ENCODE data around the gene TOX3. TPM values are rescaled to one million over a fixed set of nuclear protein-coding genes. Genes with fewer than 3 reads are reported as not detected.

TOX3 gene
- total and polyA plus RNA-seq, 2 donors (not counting 1 experiment from before 2014, with no cell fraction given): not detected

DNA sequence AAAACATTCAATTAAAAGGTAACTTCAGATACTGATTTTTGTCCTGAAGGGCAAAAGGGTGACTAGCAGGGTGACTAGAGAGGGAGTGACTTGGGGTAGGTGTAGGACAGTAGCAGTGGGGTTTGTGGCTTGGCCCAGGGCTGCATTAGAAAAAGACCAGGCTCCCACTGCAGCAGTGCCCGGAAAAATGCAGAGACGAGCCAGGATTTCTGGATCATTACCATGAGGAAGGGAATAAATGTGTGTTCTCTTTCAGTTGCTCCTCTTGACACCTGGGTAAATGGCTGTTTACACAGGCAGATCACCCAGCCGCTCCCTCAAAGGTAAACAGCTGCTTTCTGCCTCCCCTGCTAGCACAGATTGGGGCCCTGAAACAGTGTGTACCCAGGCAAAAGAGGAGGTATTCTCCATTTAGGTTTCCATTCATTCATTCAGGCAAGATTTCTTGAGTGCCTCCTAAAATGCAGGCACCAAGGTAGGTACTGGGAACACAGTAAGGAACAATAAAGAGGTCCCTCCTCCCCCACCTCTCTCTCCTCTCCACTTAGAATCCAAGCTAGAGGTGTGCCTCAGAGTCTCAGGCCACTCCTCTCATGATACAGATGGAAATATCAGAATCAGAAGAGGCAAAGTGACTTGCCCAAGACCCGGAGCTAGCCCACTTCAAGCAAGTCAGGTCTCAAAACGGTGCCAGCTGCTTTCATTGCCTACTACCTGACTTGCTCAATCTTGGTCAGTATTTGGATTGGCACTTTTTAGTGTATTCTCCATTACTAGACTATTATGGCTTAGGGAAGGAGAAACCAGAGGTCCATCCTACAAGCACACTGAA, 15.2 kb upstream of the TOX3 start:
- no peak for DNase-seq
- no peak for ATAC-seq (ENCODE audit: low read depth)
- Histone ChIP-seq H3K36me3 (replicated peaks in 1 of 2; ENCODE audit: control extremely low read depth in 1 of 2, control insufficient read depth in 1 of 2, extremely low read depth in 1 of 2, insufficient read depth in 2 of 2, low read length in 1 of 2) (no peaks in the 10 kb centered on the region), H3K79me2 (ENCODE audit: control insufficient read depth, insufficient read depth, low read length) (no peaks in the 10 kb centered on the region), H3K4me1 (ENCODE audit: control insufficient read depth in 2 of 2, insufficient read depth in 2 of 2, low read length in 2 of 2) (no peaks in the 10 kb centered on the region), H3K9me3 (ENCODE audit: control extremely low read depth in 1 of 3, control insufficient read depth in 2 of 3, insufficient read depth in 1 of 3, low read length in 2 of 3) (peaks cover 0 to 3% (median 0%) of the 10 kb centered on the region in 3 donors), H2AFZ (ENCODE audit: insufficient read depth, low read depth, low read length, poor library complexity, severe bottlenecking) (no peak overlapping the region), H3K4me2 (replicated peaks; ENCODE audit: low read depth, low read length, poor library complexity, severe bottlenecking) (no peak overlapping the region), H3K27me3 (replicated peaks in 1 of 4; ENCODE audit: control extremely low read depth in 1 of 4, control insufficient read depth in 3 of 4, insufficient read depth in 4 of 4, low read length in 3 of 4) (no peaks in the 10 kb centered on the region), H3K9ac (ENCODE audit: low read length) (no peak overlapping the region), H3K27ac (ENCODE audit: low read length in 2 of 2) (no peak overlapping the region), H4K20me1 (ENCODE audit: control insufficient read depth, insufficient read depth, low read length, poor library complexity, severe bottlenecking) (no peaks in the 10 kb centered on the region), H3K4me3 (ENCODE audit: control extremely low read depth in 1 of 5, extremely low read depth in 1 of 5, insufficient read depth in 1 of 5, low read depth in 2 of 5, low read length in 4 of 5) (no peak overlapping the region)
- no peak overlapping the region for H3K27ac Mint-ChIP-seq
- no peak overlapping the region for H3K4me3 Mint-ChIP-seq
- no peak for TF ChIP-seq EZH2 (IDR thresholded peaks at IDR 0.05; ENCODE audit: borderline replicate concordance, insufficient read depth, low read depth, low read length, poor library complexity, severe bottlenecking)
- TF ChIP-seq, protein P1, sequence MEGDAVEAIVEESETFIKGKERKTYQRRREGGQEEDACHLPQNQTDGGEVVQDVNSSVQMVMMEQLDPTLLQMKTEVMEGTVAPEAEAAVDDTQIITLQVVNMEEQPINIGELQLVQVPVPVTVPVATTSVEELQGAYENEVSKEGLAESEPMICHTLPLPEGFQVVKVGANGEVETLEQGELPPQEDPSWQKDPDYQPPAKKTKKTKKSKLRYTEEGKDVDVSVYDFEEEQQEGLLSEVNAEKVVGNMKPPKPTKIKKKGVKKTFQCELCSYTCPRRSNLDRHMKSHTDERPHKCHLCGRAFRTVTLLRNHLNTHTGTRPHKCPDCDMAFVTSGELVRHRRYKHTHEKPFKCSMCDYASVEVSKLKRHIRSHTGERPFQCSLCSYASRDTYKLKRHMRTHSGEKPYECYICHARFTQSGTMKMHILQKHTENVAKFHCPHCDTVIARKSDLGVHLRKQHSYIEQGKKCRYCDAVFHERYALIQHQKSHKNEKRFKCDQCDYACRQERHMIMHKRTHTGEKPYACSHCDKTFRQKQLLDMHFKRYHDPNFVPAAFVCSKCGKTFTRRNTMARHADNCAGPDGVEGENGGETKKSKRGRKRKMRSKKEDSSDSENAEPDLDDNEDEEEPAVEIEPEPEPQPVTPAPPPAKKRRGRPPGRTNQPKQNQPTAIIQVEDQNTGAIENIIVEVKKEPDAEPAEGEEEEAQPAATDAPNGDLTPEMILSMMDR (IDR thresholded peaks at IDR 0.05): no peak
- 61% methylated on average over 3 of the region's 5 CpGs for WGBS (ENCODE audit: insufficient coverage)
- no peaks in the 10 kb centered on the region for H3K27me3 Mint-ChIP-seq
- ChIA-PET CTCF (no interaction called here), POLR2A (no interaction called here)
- intact Hi-C loops (cut with micrococcal nuclease): no loop called here
- H3K9me3 Mint-ChIP-seq (ENCODE audit: insufficient read depth): no peaks in the 10 kb centered on the region
- no peaks in the 10 kb centered on the region for H3K4me1 Mint-ChIP-seq

DNA sequence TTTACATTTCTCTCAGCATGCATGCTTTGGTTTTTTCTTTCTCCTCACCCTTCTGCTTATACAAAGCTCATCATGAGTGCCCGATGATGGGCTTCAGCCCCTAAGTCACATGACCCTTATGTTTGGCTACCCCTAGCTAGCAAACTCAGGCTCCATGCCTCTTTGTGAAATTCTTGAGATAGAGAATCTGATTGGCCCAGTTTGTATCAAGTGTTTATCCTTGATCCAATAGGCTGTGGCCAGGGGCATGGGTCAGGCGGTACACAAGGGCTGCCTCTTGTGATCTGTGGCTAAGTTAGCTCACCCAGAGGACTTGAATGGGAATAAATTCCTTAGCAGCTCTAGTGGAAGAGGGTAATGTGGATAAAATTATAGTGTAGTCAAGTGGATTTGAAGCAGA, 11.5 kb upstream of the TOX3 start:
- Mint-ChIP-seq H3K4me1 (no peaks in the 10 kb centered on the region), H3K27me3 (no peaks in the 10 kb centered on the region), H3K27ac (no peak overlapping the region), H3K9me3 (ENCODE audit: insufficient read depth) (peaks cover 8% of the 10 kb centered on the region), H3K4me3 (no peak overlapping the region)
- DNase-seq: no peak
- Histone ChIP-seq H3K36me3 (replicated peaks in 1 of 2; ENCODE audit: control extremely low read depth in 1 of 2, control insufficient read depth in 1 of 2, extremely low read depth in 1 of 2, insufficient read depth in 2 of 2, low read length in 1 of 2) (no peaks in the 10 kb centered on the region), H3K27me3 (replicated peaks in 1 of 4; ENCODE audit: control extremely low read depth in 1 of 4, control insufficient read depth in 3 of 4, insufficient read depth in 4 of 4, low read length in 3 of 4) (no peaks in the 10 kb centered on the region), H3K4me2 (replicated peaks; ENCODE audit: low read depth, low read length, poor library complexity, severe bottlenecking) (no peak overlapping the region), H3K27ac (ENCODE audit: low read length in 2 of 2) (no peak overlapping the region), H3K4me3 (ENCODE audit: control extremely low read depth in 1 of 5, extremely low read depth in 1 of 5, insufficient read depth in 1 of 5, low read depth in 2 of 5, low read length in 4 of 5) (no peak overlapping the region), H2AFZ (ENCODE audit: insufficient read depth, low read depth, low read length, poor library complexity, severe bottlenecking) (no peak overlapping the region), H4K20me1 (ENCODE audit: control insufficient read depth, insufficient read depth, low read length, poor library complexity, severe bottlenecking) (no peaks in the 10 kb centered on the region), H3K79me2 (ENCODE audit: control insufficient read depth, insufficient read depth, low read length) (no peaks in the 10 kb centered on the region), H3K9me3 (ENCODE audit: control extremely low read depth in 1 of 3, control insufficient read depth in 2 of 3, insufficient read depth in 1 of 3, low read length in 2 of 3) (no peaks in the 10 kb centered on the region), H3K4me1 (ENCODE audit: control insufficient read depth in 2 of 2, insufficient read depth in 2 of 2, low read length in 2 of 2) (no peaks in the 10 kb centered on the region), H3K9ac (ENCODE audit: low read length) (no peak overlapping the region)
- no peak for TF ChIP-seq EZH2 (IDR thresholded peaks at IDR 0.05; ENCODE audit: borderline replicate concordance, insufficient read depth, low read depth, low read length, poor library complexity, severe bottlenecking)
- TF ChIP-seq, protein P1 (IDR thresholded peaks at IDR 0.05): no peak
- CTCF ChIA-PET: interaction anchor here (0.7 kb wide), 1 partner anchor 39 kb away, joined by 3 read pairs; no protein-coding TSS in a partner anchor
- POLR2A ChIA-PET: no interaction called here
- no peak for ATAC-seq (ENCODE audit: low read depth)
- 100% methylated on average over 1 of the region's 2 CpGs for WGBS (ENCODE audit: insufficient coverage)
- intact Hi-C loops (cut with micrococcal nuclease): no loop called here
